H4 (cell line): ENCODE data around the gene KCNC1. TPM values are rescaled to one million over a fixed set of nuclear protein-coding genes. Genes with fewer than 3 reads are reported as not detected.

Experiments
- DNase-seq: peaks from one replicate; pipeline ENCODE4 v3.0.0-alpha.2; 2015; ENCODE audit warnings: low spot score
- total RNA-seq: library from RNA; depleted of rRNA; stranded (reverse); fragments of >200 nt; shearing (Covaris generic); gene quantifications from 2 replicates; pipeline ENCODE4 v1.2.3, GENCODE V29; 2014

KCNC1 gene
- total RNA-seq, 1 experiment from 2014 or later = not detected

DNA sequence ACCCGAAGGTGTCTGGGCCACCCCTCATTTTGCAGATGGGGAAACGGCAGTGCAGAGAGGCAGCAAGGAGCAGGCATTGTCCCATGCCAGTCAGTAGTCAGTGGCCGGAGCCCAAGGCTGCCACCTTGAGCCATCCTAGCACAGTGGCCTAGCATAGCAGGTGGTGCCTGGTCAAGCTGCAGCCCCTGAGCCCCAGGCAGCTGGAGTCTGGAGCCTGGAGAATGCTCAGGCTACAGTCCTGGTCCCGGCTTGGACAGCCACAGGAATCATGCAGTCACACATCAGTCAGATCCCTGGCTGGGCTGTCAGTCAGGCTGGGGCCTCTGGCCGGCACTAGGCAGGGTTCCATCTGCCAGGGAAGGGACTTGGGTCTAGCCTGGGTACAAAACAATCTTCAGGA, 18.6 kb downstream of the KCNC1 start:
- DNase-seq = no peak

- no peak for DNase-seq
These were observed 19.1 kb downstream of the KCNC1 start for GRCh38 chr11:17753641-17754040.

DNA sequence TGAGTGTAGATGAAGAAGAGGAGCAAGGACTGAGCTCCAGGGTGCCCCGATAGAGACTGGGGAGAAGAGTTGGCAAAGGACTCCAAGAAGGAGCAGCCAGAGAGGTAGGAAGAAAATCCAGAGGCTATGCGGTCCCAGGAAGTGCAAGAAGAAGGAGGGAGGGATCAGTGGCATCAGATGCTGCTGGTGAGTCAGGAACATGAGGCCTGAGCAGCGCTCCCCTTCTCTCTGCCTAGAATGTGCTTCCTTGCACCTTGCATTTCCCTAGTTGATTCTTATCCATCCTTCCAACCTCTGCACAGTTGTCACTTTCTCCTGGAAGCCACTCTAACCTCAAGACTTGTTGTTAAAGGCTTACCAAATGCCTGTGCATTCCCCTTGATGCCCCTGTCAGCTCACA, 21.3 kb downstream of the KCNC1 start:
- DNase-seq = no peak

GRCh38 chr11:17760102-17761029, 25.8 kb downstream of the KCNC1 start:
- DNase-seq = peak; percentile 38

GRCh38 chr11:17762309-17762974, 27.9 kb downstream of the KCNC1 start:
- DNase-seq = no peak

DNA sequence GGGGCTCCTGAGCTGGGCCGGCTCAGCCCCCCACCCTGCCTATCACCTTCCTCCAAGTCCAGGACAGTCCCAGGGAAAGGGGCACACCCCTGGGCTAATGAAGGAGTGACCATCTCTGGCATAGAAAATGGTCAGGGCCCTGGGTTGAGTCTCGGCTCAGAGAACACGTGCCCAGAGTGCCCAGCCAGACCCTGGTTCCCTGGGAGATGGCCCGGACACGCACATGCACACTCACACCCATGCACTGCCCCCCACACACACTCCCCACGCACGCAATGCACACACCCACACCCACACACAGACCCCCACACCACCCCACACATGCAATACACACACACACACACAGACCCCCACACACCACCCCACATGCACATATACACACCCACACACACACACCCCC, 28.7 kb downstream of the KCNC1 start:
- DNase-seq = no peak

DNA sequence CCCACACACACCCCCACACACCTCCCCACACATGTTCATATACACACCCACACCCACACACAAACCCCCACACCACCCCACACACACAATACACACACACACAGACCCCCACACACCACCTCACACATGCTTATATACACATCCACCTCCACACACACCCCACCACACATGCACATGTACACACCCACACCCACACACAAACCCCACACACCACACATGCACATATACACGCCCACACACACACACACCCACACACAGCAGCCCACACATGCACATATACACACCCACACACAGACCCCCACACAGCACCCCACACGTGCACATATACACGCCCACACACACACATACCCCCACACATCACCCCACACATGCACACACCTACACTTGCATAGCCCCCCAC, 29.1 kb downstream of the KCNC1 start:
- no peak for DNase-seq

DNA sequence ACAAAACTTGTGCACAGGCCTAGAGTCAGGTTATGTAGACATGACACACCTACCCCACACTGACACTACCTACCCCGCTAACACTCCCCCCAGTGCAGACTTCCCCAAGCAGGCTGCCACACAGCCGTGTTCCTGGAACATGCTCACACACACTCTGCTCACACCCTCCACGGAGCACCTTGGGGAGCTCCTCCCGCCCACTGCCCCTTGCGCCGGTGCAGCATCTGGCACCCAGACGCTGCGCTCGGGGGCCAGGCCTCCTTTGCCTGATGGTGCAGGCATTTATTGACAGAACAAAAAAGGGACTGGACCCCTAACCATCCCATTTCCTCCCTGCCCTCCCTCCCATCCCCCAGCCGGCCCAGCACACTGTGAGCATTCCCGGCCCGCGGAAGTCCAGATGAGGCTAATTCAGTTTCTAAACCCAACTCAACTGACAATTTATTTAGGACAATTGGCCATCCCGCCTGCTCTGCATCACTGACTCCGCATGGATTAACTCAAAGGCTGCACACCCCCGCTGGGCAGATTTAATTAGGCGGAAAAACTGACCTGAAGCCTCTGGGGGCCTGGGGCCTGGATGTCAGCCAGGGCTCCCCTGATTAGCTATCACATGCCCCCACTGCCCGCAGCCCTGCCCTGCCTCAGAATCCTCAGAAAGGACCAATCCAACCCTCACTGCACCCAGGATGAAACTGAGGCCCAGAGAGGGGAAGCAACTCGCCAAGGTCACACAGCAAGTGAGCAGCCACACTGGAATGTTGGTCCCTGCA, 30.1 kb downstream of the KCNC1 start:
- no peak for DNase-seq

GRCh38 chr11:17765356-17766072, 30.9 kb downstream of the KCNC1 start:
- no peak for DNase-seq

GRCh38 chr11:17766073-17766359, 31.4 kb downstream of the KCNC1 start:
- DNase-seq = no peak

DNA sequence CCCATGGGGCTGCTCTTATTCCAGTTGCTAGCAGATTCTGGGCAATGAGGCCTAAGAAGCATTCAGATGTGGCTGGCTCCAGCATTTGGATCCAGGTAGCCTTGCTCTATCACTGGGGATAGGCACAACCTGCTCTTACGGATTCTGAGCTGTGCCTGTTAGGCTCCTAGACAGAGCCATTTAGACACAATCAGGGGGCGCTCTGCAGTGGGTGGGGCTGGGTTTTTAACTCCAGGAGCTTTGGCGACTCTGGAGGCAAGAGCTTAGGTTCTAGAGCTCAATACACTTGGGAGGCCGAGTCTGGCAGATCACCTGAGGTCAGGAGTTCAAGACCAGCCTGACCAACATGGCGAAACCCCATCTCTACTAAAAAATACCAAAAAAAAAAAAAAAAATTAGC, 32.0 kb downstream of the KCNC1 start:
- DNase-seq = no peak

GRCh38 chr11:17767301-17767885, 32.8 kb downstream of the KCNC1 start:
- DNase-seq = no peak

DNA sequence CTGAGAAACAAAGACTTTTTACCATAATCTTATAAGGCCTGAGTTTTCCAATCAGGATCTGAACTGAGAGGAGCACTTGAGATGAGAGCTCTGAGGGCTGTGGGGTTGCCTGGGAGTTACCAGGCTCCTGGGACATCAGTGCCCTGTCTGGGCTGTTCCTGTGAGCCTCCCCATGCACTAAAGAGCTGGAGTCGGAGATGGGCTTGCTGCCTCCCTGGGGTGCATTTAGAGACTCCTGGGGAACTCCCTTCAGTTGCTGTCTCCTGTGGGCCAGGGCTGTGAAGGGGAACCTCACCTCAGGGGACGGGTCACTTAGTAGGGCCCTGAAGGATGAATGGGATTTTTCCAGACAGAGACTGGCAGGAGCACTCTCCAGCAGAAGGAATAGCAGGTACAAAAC, 33.3 kb downstream of the KCNC1 start:
- DNase-seq = no peak

DNA sequence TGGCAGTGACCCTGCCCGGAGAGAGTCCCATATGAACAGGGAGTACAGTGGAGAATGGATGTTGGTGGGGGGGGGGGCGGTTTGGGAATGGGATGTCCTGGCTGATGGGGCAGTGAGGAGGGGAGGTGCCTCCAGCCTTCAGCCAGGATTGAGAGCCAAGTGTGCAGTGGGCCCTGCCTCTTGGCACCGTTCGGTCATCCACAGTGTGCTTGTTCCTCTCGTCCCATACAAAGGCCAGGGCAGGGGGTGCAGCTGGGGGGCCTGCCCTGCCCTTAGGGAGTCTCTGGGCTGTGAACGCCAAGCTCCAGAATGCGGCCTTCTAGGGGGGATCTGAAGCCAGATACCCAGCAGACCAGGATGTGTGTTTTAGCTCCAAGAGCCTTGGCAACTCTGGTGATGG, 34.0 kb downstream of the KCNC1 start:
- no peak for DNase-seq

DNA sequence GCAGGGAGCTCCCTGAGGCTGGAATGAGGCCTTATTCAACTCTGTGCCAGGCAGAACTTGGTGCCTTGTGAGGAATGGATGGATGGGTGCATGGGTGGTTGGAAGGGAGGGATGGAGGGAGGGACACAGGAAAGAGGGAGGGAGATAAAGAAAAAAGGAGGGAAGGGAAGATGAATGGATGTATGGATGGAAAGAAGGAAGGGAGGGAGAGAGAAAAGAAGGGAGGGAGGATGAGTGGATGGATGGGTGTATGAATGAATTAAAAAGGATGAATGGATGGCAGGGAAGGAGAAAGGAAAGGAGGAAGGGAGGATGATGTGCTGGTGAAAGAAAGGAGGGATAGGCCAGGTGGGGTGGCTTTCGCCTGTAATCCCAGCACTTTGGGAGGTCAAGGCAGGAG, 34.6 kb downstream of the KCNC1 start:
- no peak for DNase-seq

DNA sequence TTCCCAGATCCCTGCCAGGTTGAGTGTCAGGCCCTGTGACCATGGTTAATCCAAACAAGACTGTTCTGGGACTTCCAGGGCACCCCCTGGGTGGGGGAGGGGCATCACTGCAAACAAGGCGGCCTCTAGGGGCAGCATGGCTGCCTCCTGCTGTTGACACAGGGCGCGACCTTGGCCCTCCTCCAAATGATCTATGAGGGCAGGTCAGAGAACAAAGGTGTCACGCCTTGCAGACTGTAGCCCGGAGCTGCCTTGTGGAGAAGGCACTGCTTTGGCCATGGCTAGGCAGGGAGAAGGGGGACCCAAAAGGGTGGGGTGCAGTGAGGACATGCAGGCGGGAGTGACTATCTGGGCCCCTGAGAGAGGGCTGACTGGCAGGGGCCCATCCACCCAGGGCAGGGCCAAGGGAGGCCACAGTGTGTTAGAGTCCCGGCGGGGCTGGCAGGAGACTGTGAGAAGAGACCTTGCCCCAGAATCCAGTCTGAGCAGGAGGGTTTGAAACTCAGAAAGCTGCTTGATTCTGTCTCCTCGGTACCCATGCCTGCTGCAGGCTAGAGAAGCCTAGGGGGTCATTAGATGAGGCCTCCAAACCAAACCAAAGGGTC, 35.6 kb downstream of the KCNC1 start:
- DNase-seq = no peak

DNA sequence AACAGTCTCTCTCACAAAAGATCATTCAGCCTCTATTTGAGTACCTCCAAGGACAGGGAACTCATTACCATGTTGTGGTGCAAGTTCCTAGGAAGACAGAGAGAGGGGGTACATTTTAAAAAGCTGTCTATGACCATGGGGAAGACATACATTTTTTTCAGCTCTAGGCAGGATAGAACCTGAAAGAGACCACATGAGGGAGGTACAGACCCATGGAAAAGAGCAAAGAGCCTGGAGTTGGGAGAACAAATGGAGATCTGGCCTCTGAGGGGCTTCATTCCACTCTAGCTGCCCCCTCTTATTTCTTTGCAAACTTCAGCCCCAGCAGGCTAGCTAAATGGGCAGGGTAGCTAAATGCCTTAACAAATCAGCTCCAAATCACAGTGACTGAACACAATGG, 36.3 kb downstream of the KCNC1 start:
- DNase-seq = no peak

DNA sequence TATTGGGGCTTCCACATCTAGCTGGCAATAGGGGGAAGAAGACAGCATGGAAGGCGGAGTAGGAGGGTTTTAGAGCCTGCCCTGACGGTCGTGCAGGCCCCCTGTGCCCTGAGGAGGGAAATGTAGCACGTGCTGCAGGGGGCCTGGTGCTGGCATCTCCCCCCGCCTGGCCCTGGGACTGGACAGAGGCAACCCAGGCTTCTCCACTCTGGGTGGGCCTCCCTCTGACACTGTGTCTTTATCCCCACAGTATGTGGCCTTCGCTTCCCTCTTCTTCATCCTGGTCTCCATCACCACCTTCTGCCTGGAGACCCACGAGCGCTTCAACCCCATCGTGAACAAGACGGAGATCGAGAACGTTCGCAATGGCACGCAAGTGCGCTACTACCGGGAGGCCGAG, 36.8 kb downstream of the KCNC1 start:
- DNase-seq = no peak

- DNase-seq = no peak
These were observed 37.3 kb downstream of the KCNC1 start for GRCh38 chr11:17771841-17772401.

DNA sequence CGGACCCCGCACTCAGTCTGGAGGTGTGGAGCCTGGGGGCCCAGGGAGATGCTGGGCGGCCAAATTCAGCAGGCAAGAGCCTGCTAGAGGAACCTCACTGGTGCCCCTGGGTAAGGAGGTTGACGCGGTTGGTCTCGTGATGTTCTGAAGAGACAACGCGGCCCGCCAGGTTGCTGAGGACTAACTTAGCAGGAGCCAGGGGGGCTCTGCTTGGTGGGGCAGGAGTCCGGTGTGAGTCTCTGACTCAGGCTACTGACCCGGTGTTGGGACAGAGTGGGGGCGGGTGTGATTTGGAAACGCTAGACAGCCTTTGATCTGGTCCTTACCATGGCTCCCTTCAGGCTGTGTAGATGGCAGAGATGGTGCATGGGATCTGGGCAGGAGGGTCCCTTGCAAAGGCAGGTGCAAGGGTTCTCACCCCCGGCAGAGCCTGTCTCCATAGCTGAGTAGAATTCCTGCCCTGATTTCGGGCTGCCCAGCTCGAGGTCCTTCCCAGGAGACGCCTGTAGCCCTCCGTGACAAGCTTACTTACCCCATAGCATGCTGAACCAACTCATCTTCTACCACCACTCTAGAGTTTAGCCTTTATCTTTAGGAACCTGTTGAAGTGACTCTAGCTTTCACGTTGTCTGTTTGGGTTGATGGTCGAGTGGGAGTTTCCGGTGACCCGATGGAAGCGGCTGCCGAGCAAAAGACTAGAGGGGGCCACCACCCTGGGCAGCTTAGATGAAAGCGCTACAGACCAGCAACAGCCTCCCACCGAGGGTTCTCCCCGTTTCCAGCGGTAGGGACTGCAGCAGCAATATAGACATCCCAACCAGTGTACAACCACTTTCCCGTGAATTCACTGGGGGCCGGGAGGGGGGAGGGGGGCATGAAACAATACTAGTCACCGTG, 38.4 kb downstream of the KCNC1 start:
- DNase-seq = no peak
